Left ventricle myocardium inferior (tissue), 1 donor: Measurements from ENCODE around the gene ASB15. TPM values are rescaled to one million over a fixed set of nuclear protein-coding genes. Genes with fewer than 3 reads are reported as not detected.

Experiments used
- DNase-seq: peaks from one replicate; pipeline ENCODE4 v3.0.0-alpha.2; 2020
- H3K27ac ChIP-seq: fragments of 200-600 bp; replicated peaks from 2 replicates; pipeline ENCODE4 v1.8.0; 2021
- H3K27me3 ChIP-seq: fragments of 200-600 bp; 2 replicates; pipeline ENCODE4 v1.8.0; 2021; ENCODE audit warnings: low read depth
- H3K36me3 ChIP-seq: fragments of 200-600 bp; 2 replicates; pipeline ENCODE4 v1.8.0; 2021
- H3K4me1 ChIP-seq: fragments of 200-600 bp; 2 replicates; pipeline ENCODE4 v1.8.0; 2021
- H3K4me3 ChIP-seq: fragments of 200-600 bp; 2 replicates; pipeline ENCODE4 v1.8.0; 2021; ENCODE audit warnings: mild to moderate bottlenecking, moderate library complexity
- H3K9me3 ChIP-seq: fragments of 200-600 bp; replicated peaks from 2 replicates; pipeline ENCODE4 v1.8.0; 2021
- intact Hi-C: fragments of 100-400 bp; cut with micrococcal nuclease; formaldehyde crosslinking; loops from one replicate; pipeline ENCODE4 v1.11.0; 2022
- total RNA-seq: library from RNA; stranded (reverse); fragmentation: NEBNext Ultra II Directional; extraction: Animal tissue kit (Norgen Biotek cat#: 25700); gene quantifications from one replicate; pipeline ENCODE4 v1.2.1, GENCODE V29; 2021
- TF ChIP-seq, protein P1 (sequence below): fragments of 200-600 bp; IDR thresholded peaks from 2 replicates; pipeline ENCODE4 v1.8.0; 2021; ENCODE audit warnings: antibody characterized with exemption, mild to moderate bottlenecking, borderline replicate concordance
- donor health status: DM: no; HTN: yes; CAD: no; lungs with severe emphysema.

The ASB15 gene
- total RNA-seq, 1 donor from 2014 or later = 76.8 TPM

DNA sequence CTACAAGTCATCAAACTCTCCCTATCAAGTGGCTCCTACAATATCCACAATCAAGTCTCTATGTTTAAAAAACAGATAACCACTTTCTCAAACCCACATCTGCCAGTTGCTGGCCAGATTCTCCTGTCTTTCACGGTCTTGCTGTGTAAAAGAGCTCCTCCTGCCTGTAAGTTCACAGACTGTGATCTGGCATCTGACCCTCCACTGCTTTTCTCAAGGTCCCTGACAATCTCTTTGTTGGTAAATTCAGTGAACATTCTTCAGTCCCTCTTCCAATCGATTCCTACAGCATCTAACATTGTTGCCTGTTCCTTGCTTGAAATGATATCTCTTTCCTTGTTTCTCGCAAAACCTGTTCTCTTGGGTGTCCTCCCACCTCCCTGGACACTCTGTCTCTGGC is 35.6 kb downstream of the ASB15 start:
- Histone ChIP-seq H3K27ac (peak overlapping the region; percentile 56), H3K4me3 (peak overlapping the region; percentile 33)
- intact Hi-C loops = no loop called here

DNA sequence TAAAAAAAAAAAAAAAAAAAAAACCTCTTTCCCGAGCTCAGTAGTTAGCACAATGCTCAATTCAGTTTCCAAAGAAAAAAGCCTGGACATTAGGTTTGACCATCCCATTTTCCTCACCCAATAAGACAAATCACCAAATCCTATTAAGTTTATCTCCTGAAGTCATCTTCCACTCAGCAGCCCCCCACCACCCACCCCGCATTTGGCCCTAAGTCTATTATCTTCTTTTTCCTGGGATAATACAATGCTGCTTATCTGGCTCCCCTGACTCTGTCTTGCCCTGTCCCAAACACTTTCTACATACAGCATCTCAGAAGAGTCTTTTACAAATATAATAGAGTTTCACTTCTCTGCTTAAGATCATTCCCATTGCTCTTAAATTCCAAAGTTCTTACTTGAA is 36.3 kb downstream of the ASB15 start:
- intact Hi-C loops = no loop called here
- no peak overlapping the region for H3K4me3 ChIP-seq
- H3K27ac ChIP-seq = peak overlapping the region; percentile 56
- peaks cover 66% of the 10 kb centered on the region for H3K4me1 ChIP-seq
- H3K36me3 ChIP-seq = no peaks in the 10 kb centered on the region
- no peaks in the 10 kb centered on the region for H3K27me3 ChIP-seq
- TF ChIP-seq, protein P1, sequence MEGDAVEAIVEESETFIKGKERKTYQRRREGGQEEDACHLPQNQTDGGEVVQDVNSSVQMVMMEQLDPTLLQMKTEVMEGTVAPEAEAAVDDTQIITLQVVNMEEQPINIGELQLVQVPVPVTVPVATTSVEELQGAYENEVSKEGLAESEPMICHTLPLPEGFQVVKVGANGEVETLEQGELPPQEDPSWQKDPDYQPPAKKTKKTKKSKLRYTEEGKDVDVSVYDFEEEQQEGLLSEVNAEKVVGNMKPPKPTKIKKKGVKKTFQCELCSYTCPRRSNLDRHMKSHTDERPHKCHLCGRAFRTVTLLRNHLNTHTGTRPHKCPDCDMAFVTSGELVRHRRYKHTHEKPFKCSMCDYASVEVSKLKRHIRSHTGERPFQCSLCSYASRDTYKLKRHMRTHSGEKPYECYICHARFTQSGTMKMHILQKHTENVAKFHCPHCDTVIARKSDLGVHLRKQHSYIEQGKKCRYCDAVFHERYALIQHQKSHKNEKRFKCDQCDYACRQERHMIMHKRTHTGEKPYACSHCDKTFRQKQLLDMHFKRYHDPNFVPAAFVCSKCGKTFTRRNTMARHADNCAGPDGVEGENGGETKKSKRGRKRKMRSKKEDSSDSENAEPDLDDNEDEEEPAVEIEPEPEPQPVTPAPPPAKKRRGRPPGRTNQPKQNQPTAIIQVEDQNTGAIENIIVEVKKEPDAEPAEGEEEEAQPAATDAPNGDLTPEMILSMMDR = no peak
- no peak for DNase-seq
- H3K9me3 ChIP-seq = no peaks in the 10 kb centered on the region

More for the DNA sequence above, 35.6 kb downstream of the ASB15 start:
- no peak for DNase-seq
- Histone ChIP-seq H3K4me1 (peaks cover 61% of the 10 kb centered on the region), H3K27me3 (no peaks in the 10 kb centered on the region), H3K9me3 (no peaks in the 10 kb centered on the region), H3K36me3 (no peaks in the 10 kb centered on the region)
- TF ChIP-seq, protein P1 = peak; percentile 28

GRCh38 chr7:123639631-123640030 is 38.0 kb downstream of the ASB15 start:
- TF ChIP-seq, protein P1 = no peak
- Histone ChIP-seq H3K4me3 (no peak overlapping the region), H3K36me3 (no peaks in the 10 kb centered on the region), H3K9me3 (no peaks in the 10 kb centered on the region), H3K4me1 (peaks cover 69% of the 10 kb centered on the region), H3K27ac (peak overlapping the region; percentile 44), H3K27me3 (no peaks in the 10 kb centered on the region)
- intact Hi-C loops = no loop called here
- no peak for DNase-seq

DNA sequence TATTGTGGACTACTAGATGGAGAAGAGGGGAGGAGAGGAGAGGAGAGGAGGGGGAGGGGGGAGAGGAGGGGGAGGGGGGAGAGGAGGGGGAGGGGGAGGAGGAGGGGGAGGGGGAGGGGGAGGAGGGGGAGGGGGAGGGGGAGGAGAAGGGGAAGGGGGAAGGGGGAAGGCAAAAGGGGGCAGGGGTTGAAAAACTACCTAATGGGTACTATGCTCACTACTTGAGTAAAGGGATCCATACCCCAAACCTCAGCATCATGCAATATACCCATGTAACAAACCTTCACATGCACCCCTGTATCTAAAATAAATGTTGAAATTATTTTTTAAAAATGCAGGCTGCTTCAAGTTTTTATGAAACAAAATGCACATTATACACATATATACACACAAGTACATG is 39.0 kb downstream of the ASB15 start:
- Histone ChIP-seq H3K4me1 (peaks cover 70% of the 10 kb centered on the region), H3K27ac (peak overlapping the region; percentile 87), H3K36me3 (no peaks in the 10 kb centered on the region), H3K27me3 (no peaks in the 10 kb centered on the region), H3K9me3 (no peaks in the 10 kb centered on the region), H3K4me3 (no peak overlapping the region)
- intact Hi-C loops = no loop called here
- no peak for DNase-seq
- TF ChIP-seq, protein P1 = no peak

DNA sequence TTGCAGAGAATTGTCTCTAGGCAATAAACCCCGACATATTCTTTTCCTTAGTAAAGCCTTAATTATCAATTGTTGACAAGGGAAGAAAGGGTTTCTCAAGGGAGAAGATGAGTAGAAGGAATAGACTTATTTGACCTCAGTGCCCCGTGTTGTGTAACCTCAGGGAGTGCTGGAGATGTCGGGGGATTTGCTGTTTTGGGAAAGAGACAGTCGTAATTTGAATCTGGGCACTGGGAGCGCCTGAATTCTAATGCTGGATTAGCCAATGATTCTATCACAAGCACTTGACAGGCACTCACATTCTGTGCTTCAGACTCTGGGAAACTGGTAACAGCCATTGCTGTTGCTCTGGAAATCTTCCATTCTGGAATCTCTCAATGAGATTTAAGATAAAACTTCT is 40.3 kb downstream of the ASB15 start:
- Histone ChIP-seq H3K36me3 (no peaks in the 10 kb centered on the region), H3K27me3 (no peaks in the 10 kb centered on the region), H3K27ac (peak overlapping the region; percentile 87), H3K4me1 (peaks cover 71% of the 10 kb centered on the region), H3K4me3 (no peak overlapping the region), H3K9me3 (no peaks in the 10 kb centered on the region)
- DNase-seq = no peak
- TF ChIP-seq, protein P1 = no peak
- intact Hi-C loops = no loop called here
